Tibial nerve (tissue), 3 donors: ENCODE data around the gene NCOA5.

Experiments used
- CTCF ChIP-seq, 5 experiments: fragments of 200-600 bp in 3 of 5; fragments of 450-650 bp in 2 of 5; sonication (generic) in 3 of 5; IDR thresholded peaks; one replicate each; pipeline ENCODE4 v1.5.1; 2016 to 2019; ENCODE audit warnings: antibody characterized with exemption in 5 of 5, mild to moderate bottlenecking in 3 of 5, moderate library complexity in 2 of 5
- POLR2A ChIP-seq, 2 donors: fragments of 450-650 bp; IDR thresholded peaks; one replicate each; pipeline ENCODE4 v1.6.1; 2017; ENCODE audit warnings: antibody characterized with exemption in 2 of 2, mild to moderate bottlenecking in 2 of 2, moderate library complexity in 2 of 2

GRCh38 chr20:46089167-46089416 is 670 bp downstream of the NCOA5 start:
- TF ChIP-seq CTCF (IDR thresholded peaks at IDR 0.05) (no peak), POLR2A (IDR thresholded peaks at IDR 0.05) (no peak)
